ENCODE data around the gene FLOT1.

GRCh38 chr6:30742316-30743098, at the start of gene FLOT1:
- no peak for TF ChIP-seq CTCF (IDR thresholded peaks at IDR 0.05)
- TF ChIP-seq EZH2 (IDR thresholded peaks at IDR 0.05; ENCODE audit: borderline replicate concordance, insufficient read depth, low read depth, low read length, poor library complexity, severe bottlenecking): no peak

All from B cell (primary cell).